HG02623 (cell line): ENCODE data around the gene VWA8.
"Not testable (repeated sequence)": the region's sequence is repeated elsewhere in the genome, so short reads cannot be mapped to it uniquely, and the experiment has no call there.

ENCODE experiments used
- ATAC-seq: cut with Tn5 transposase; IDR thresholded peaks from one replicate; pipeline ENCODE4 v1.9.1; 2021; ENCODE audit warnings: moderate library complexity; ENCODE audit not compliant: unreplicated experiment

The VWA8 gene

DNA sequence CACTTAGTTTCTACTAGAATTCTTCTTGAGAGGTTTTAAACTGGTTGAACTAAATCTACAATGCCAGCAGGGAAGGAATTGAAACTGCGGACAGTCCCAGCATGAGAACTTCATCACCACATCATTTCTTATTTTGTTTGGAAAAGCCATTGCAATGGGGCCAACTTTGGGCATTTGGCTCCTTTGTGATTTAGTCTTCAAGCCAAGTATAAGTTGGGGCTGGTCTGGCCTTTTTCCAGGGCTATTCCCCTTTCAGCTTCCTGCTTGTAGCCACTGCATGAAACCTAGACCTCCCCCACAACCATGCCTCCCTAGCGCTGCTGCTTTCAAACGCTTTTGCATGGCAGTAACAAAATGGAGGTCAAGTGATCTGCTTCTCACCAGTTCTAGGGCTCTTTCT, 361.3 kb downstream of the VWA8 start:
- no peak for ATAC-seq

DNA sequence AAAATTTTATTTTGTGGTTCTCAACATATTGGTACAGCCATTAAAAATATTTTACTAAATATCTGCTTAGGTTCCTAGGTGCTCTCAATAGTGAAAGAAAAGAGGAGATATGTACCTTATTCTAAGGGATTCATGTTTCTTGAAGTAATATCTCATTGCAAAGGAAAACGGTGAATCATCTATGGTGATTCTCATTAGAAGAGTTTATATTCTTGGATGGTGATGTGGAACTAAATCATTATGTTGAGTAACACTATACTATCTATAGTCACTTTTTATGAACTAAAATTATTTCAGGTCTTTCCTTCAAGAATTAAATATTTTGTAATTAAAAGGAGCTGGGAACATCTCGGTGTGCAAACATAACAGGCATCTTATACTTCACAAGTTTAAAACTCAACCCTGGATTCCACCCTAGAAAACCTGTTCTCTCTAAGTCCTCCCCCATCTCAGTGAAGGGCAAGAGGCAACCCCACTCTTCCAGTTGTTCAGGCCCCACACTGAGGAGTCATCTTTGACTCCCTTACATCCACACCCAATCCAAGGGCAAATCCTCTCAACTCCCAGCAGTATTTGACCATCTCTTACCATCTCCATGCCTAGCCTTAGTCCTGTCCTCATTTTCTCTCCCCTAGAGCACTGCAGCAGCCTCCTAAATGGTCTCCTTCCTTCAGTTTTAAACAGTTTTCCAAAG, 363.4 kb downstream of the VWA8 start:
- no peak for ATAC-seq

GRCh38 chr13:41596190-41596589, 364.7 kb downstream of the VWA8 start:
- ATAC-seq: no peak

DNA sequence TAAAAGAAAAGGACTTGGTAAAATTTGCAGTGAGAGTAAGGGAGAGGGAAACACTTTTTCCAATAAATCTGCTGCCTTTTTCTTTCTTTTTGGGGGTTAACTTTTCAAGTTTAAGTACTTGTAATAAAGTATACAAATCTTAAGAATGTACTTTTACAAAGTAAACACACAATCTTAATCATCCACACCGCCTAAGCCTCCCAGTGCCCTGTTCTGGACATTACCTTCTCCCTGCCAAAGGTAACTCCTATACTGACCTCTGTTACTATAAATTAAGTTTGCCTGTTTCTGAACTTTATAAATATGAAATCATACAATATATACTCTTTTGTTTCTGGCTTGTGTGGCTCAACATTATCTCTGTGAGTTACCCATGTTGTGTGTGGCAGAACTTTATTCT, 365.6 kb downstream of the VWA8 start:
- no peak for ATAC-seq

- ATAC-seq: no peak
These were observed 370.3 kb downstream of the VWA8 start for GRCh38 chr13:41590643-41591042.

- ATAC-seq: no peak
These were observed 370.8 kb downstream of the VWA8 start for GRCh38 chr13:41590122-41590521.

- no peak for ATAC-seq
These were observed 371.5 kb downstream of the VWA8 start for GRCh38 chr13:41589434-41589833.

- ATAC-seq: no peak
These were observed 372.0 kb downstream of the VWA8 start for GRCh38 chr13:41588899-41589298.

- ATAC-seq: no peak
These were observed 372.5 kb downstream of the VWA8 start for GRCh38 chr13:41588448-41588847.

DNA sequence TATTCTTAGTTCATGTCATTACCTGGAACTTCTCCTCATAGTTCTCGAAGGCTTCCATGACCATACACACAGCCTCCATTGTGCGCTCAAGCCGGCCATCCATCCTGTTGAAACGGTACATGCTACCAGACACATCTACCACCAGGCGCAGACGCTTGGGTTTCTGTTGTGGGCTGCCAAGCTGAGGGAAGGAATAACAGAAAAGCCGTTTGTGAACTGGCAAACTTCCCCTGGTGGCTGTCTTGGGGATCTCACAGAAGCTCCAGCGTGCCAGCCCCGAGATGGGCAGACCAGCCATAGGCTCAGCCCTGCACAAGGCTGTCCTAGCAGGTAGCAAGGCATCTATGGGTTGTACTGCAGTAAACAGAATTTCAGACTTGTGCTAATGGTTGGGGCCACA, 373.4 kb downstream of the VWA8 start:
- no peak for ATAC-seq

GRCh38 chr13:41586216-41586615, 374.7 kb downstream of the VWA8 start:
- no peak for ATAC-seq

- no peak for ATAC-seq
These were observed 378.9 kb downstream of the VWA8 start for GRCh38 chr13:41582027-41582463.

DNA sequence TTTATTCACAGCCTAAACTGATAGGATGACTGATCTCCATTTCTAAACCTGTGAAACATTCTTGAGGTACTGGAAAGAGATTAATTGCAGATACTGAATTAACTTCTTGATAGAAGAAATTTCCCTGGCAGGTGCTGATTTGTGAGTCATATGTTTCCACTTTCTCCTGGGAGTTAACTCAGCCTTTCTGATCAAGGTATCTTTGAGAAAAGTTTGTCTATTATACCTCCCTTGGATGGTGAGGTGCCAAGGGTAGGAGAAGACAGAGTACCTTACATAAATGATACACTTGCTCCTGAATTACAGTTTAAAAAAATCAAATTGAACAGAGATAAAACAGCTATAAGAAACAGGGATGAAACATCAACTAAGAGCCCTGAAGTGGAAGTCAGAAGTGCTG, 380.6 kb downstream of the VWA8 start:
- ATAC-seq: no peak

- no peak for ATAC-seq
These were observed 381.0 kb downstream of the VWA8 start for GRCh38 chr13:41579881-41580280.

GRCh38 chr13:41579168-41579567, 381.7 kb downstream of the VWA8 start:
- no peak for ATAC-seq

- no peak for ATAC-seq
These were observed 382.5 kb downstream of the VWA8 start for GRCh38 chr13:41578371-41578770.

DNA sequence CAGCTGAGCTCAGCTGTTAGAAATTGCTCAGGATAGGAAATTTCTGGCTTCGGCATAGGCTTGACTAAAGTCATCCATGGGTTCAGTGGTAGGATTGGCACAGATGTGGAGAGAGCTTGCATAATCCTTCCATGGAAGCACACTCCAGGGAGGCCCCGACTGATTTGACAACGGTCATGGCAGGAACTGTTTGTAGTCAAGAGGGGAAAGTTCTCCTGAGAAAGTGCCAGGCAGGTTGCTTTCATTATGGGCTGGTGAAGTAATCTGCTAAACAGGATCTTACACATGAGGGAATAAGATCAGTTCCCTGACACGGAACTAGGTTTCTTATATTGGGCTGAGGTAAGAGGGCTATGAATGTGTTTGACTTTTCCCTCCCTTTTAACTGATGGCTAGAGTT, 383.5 kb downstream of the VWA8 start:
- no peak for ATAC-seq

- not testable (repeated sequence) for ATAC-seq
These were observed 387.3 kb downstream of the VWA8 start for GRCh38 chr13:41573640-41574039.

DNA sequence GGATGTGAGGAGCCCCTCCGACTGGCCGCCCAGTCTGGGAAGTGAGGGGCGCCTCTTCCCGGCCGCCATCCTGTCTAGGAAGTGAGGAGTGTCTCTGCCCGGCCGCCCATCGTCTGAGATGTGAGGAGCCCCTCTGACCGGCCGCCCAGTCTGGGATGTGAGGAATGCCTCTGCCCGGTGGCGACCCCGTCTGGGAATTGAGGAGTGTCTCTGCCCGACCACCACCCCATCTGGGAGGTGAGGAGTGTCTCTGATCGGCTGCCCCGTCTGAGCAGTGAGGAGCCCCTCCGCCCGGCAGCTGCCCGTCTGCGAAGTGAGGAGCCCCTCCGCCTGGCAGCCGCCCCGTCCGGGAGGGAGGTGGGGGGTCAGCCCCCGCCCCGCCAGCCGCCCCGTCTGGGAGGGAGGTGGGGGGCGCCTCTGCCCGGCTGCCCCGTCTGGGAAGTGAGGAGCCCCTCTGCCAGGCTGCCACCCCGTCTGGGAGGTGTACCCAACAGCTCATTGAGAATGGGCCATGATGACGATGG, 389.0 kb downstream of the VWA8 start:
- not testable (repeated sequence) for ATAC-seq

DNA sequence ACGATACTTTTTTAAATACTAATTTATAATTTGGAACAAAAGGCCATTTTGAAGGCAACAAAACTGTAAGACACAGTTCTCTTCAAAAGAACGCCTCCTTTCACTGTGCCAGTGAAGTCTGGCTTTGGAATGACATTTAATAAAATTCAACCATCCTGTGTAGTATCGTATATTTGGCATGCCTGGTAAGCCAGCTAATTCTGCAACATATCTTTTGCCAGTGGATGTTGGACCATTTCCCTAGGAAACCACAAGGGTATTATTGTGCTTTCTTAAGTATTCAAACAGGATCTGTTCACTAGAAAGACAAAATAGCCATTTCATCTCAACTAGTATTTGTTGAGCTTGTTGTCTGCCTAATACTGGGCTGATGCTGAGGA, 391.9 kb downstream of the VWA8 start:
- no peak for ATAC-seq

GRCh38 chr13:41568143-41568971, 392.6 kb downstream of the VWA8 start:
- ATAC-seq: no peak

- no peak for ATAC-seq
These were observed 393.5 kb downstream of the VWA8 start for GRCh38 chr13:41567363-41567762.
